KOPT-K1 (cell line): Measurements from ENCODE around the gene CHID1.

ENCODE experiments used
- H3K27ac ChIP-seq: fragments of 200-600 bp; sonication (generic); 2 replicates; pipeline ENCODE4 v1.5.1; 2016; ENCODE audit warnings: antibody characterized with exemption, mild to moderate bottlenecking, low read depth, low read length; ENCODE audit not compliant: poor library complexity, severe bottlenecking
- H3K36me3 ChIP-seq: fragments of 200-600 bp; sonication (generic); 2 replicates; pipeline ENCODE4 v1.5.1; 2017; ENCODE audit warnings: antibody characterized with exemption, mild to moderate bottlenecking, low read length, moderate library complexity; ENCODE audit not compliant: insufficient read depth
- H3K9me3 ChIP-seq: fragments of 200-600 bp; sonication (generic); 2 replicates; pipeline ENCODE4 v1.5.1; 2017; ENCODE audit warnings: antibody characterized with exemption, low read length, mild to moderate bottlenecking; ENCODE audit not compliant: insufficient read depth, poor library complexity, severe bottlenecking

CHID1 gene

GRCh38 chr11:849951-850774, 60.4 kb downstream of the CHID1 start:
- H3K27ac ChIP-seq: no peak overlapping the region
- no peaks in the 10 kb centered on the region for H3K36me3 ChIP-seq
- no peaks in the 10 kb centered on the region for H3K9me3 ChIP-seq

GRCh38 chr11:849104-849824, 61.3 kb downstream of the CHID1 start:
- no peak overlapping the region for H3K27ac ChIP-seq
- no peaks in the 10 kb centered on the region for H3K36me3 ChIP-seq
- H3K9me3 ChIP-seq: no peaks in the 10 kb centered on the region

DNA sequence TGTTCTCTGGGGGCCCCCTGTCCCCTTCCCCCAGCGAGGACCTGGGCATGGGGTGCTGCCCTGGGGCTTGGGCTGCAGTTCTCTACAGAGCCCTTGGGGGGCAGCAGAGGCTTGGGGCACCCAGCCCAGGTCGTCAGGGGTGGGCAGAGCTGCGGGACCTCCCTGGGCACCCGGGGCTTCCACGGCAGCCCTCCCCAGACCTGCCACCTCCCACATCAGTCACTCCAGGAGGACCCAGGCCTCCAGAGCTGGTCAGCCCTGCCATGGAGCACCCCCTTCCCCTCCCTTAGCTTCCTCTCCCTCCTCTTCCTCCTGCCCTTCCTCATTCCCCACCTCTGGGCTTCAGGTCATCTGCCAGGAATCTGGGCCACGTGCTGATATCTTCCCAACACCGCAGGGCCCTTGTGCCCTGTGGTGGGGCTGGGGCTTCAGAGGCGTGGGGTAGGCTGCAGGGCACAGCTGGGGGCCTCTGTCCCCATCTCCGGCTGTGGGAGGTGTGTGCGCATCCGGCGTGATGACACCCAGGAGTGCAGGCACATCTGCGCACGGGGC, 62.2 kb downstream of the CHID1 start:
- H3K36me3 ChIP-seq: no peaks in the 10 kb centered on the region
- no peaks in the 10 kb centered on the region for H3K9me3 ChIP-seq
- no peak overlapping the region for H3K27ac ChIP-seq

- H3K27ac ChIP-seq: no peak overlapping the region
Measured at GRCh38 chr11:847876-848275, 62.7 kb downstream of the CHID1 start.

GRCh38 chr11:846496-847098, 64.0 kb downstream of the CHID1 start:
- Histone ChIP-seq H3K27ac (peak overlapping the region; percentile 93), H3K36me3 (no peaks in the 10 kb centered on the region), H3K9me3 (no peaks in the 10 kb centered on the region)

More at GRCh38 chr11:847876-848275, 62.7 kb downstream of the CHID1 start:
- no peaks in the 10 kb centered on the region for H3K9me3 ChIP-seq
- no peaks in the 10 kb centered on the region for H3K36me3 ChIP-seq

GRCh38 chr11:845872-846495, 64.6 kb downstream of the CHID1 start:
- peak overlapping the region; percentile 93 for H3K27ac ChIP-seq
- H3K9me3 ChIP-seq: no peaks in the 10 kb centered on the region
- 0 out of 2 replicates have a peak, but pooled peaks cover under 1% of the 10 kb centered on the region for H3K36me3 ChIP-seq

- Histone ChIP-seq H3K27ac (peak overlapping the region; percentile 93), H3K9me3 (no peaks in the 10 kb centered on the region)
Measured at GRCh38 chr11:844693-845644, 65.6 kb downstream of the CHID1 start.

DNA sequence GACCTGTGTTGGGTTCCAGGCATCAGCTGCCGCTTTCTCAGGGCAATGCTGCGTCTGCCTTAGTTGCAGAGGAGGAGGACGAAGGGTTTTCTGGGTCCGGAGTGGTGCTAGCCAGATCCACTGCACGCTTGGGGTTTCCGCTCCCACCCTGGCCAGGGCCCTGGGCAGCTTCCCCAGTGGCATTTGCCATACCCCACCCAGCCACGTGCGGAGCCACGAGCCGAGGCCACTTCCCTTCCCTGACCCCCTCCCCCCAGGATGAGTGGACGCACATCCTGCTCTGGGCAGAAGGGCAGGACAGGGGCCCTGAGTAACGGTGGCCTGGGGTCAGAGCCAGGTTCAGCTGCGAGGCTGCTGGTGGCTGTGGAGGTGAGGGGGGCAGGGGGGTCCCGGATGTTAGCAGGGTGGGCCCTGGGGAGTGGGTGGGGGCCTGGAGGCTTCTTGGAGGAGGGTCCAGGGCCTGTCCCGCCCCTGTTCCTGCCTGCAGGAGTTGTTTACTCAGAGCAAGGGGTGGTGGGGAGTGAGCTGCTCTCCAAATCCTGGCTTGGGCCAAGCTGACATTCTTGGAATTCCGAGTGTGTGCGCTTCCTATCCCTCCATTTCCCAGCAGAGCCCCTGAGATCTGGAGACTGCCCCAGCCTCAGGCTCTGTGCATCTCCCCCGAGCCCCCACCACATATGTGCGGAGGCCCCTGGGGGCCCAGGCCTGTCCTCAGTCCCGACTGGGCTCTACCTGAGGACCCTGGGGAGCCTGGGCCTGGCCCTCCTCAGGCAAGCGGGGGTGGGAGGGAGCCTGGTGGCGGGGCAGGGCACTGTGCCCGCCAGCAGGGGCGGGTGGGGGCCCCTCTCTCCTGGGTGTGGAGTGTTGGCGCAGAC, 66.6 kb downstream of the CHID1 start:
- H3K27ac ChIP-seq: peak overlapping the region; percentile 93
- H3K36me3 ChIP-seq: peaks cover 20% of the 10 kb centered on the region
- H3K9me3 ChIP-seq: no peaks in the 10 kb centered on the region

More at GRCh38 chr11:844693-845644, 65.6 kb downstream of the CHID1 start:
- H3K36me3 ChIP-seq: peaks cover 11% of the 10 kb centered on the region

GRCh38 chr11:843086-843734, 67.4 kb downstream of the CHID1 start:
- Histone ChIP-seq H3K36me3 (peaks cover 29% of the 10 kb centered on the region), H3K27ac (peak overlapping the region; percentile 93), H3K9me3 (no peaks in the 10 kb centered on the region)

GRCh38 chr11:842370-843002, 68.1 kb downstream of the CHID1 start, which contains the start of the genes POLR2L and TSPAN4:
Gene POLR2L (minus strand): TSS chr11:842529. CDS start chr11:842508, 21 bp downstream.
Gene TSPAN4 (plus strand): TSS chr11:842852. CDS start chr11:850305, 7,453 bp downstream.
- Histone ChIP-seq H3K36me3 (peaks cover 36% of the 10 kb centered on the region), H3K9me3 (no peaks in the 10 kb centered on the region), H3K27ac (peak within 1 kb of the TSS; percentile 93)

GRCh38 chr11:841981-842369, 68.6 kb downstream of the CHID1 start:
- Histone ChIP-seq H3K27ac (peak overlapping the region; percentile 93), H3K9me3 (no peaks in the 10 kb centered on the region), H3K36me3 (peaks cover 41% of the 10 kb centered on the region)

DNA sequence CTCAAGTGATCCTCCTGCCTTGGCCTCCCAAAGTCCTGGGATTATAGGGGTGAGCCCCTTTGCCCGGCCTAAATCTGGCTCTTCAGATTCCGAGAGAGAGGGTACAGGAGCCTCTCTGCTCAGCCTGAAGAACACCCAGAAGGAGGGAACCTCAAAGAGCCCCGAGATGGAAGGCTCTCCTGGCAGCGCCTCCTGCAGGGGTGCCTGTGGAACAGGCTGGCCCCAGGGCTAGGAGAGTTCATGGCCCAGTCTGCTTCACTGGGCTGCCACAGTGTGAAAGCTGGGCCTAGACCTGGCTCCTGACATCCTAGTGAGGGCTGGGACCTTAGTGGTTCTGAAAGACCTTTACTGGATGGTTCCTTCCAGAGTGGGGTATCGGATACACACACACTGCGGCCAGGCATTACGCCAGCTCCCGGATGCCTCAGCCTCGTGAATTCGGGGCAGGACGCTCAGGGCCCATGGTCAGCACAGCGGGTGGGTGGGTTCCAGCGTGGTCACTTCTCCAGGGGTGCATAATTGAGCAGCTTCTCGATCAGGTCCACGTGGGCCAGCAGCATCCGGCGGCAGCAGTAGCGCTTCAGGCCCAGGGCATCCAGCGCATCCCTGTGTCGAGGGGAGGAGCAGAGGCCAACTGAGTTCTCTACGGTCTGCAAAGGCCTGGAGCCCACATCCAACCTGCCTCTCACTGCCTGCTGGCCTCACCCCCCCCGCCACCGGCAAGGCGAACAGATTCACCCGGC, 70.6 kb downstream of the CHID1 start:
- H3K9me3 ChIP-seq: no peaks in the 10 kb centered on the region
- H3K36me3 ChIP-seq: peaks cover 47% of the 10 kb centered on the region
- no peak overlapping the region for H3K27ac ChIP-seq
